ENCODE data around the gene KLF6.

DNA sequence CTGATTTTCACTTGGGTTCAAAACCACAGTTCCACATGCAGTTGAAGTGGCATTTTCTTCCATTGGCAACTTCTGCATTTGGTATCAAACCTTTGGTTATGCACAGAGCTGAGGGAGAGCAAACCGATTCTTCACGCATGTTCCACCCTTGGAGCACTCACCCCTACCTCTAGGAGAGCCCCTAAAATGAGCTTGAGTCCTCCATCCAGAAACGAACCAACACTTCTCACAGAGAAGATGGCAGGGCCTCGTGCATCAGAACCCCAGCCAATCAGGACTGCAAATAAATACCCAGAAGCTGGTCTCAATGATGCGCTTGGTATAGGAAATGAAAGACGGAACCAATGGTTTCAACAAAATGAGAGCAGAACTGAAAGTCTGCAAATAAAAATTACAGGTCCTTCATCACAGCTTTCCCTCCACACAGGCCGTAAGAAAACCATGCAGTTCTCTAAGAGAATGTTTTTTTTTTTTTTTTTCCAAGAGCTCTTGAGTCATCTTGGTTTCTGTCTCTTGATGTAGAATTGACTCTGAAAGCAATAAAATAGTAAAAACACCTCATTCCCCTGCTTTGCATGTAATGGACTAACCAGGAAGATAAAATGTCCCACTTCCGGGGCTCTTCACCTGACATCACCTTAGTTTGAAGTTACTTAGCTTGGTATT is 23.9 kb downstream of the KLF6 start:
- TF ChIP-seq, protein P1, sequence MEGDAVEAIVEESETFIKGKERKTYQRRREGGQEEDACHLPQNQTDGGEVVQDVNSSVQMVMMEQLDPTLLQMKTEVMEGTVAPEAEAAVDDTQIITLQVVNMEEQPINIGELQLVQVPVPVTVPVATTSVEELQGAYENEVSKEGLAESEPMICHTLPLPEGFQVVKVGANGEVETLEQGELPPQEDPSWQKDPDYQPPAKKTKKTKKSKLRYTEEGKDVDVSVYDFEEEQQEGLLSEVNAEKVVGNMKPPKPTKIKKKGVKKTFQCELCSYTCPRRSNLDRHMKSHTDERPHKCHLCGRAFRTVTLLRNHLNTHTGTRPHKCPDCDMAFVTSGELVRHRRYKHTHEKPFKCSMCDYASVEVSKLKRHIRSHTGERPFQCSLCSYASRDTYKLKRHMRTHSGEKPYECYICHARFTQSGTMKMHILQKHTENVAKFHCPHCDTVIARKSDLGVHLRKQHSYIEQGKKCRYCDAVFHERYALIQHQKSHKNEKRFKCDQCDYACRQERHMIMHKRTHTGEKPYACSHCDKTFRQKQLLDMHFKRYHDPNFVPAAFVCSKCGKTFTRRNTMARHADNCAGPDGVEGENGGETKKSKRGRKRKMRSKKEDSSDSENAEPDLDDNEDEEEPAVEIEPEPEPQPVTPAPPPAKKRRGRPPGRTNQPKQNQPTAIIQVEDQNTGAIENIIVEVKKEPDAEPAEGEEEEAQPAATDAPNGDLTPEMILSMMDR (IDR thresholded peaks at IDR 0.05; ENCODE audit: low read length): no peak
- no peak for TF ChIP-seq EZH2 (IDR thresholded peaks at IDR 0.05; ENCODE audit: borderline replicate concordance, low read length)

Data from OCI-LY1 (cell line).